ENCODE results near the gene SCRT2. TPM values are rescaled to one million over a fixed set of nuclear protein-coding genes. Genes with fewer than 3 reads are reported as not detected.
"Not testable (repeated sequence)": the region's sequence is repeated elsewhere in the genome, so short reads cannot be mapped to it uniquely, and the experiment has no call there.

Gene SCRT2
- polyA plus RNA-seq, 3 donors: 0.04 to 0.10 (median 0.06) TPM

DNA sequence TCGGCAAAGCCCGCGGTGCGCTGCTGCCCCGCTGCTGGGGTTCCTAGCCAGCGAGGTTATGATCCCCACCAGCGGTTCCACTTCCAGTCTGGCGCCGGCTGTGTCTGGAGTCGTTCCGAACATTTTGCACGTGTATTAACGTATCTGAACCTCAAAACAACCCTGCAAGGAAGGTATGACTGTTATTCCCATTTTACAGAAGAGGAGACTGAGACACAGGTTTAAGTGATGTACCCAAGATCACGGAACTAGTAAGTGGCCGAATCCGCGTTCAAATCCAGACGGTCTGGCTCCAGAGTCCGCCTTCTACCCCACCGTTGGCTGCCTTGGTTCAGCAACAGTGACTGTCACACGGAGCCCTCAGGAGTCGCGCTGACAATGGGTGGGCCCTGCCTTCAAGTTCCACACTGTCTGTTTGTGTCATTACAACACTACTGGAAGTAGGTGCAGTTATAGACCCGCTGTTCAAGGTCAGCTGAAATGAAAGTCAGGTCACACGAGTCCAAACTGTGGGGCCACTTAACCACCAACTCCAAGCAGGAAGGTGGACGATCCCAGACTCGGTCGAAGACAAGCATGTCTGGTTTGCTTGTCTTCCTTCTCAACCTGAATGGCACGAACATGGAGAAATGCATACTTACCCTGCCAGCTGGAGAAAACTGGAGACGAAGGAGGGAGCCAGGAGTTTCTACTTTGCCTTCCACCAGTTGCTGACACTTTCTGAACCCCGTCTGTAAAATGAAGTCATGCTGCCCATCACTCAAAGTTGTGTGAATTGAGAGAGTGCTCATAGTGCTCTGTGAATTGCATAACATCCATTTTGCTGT lies 21.8 kb downstream of the SCRT2 start:
- DNase-seq (ENCODE audit: low read depth in 3 of 3, low spot score in 2 of 3): no peak

DNA sequence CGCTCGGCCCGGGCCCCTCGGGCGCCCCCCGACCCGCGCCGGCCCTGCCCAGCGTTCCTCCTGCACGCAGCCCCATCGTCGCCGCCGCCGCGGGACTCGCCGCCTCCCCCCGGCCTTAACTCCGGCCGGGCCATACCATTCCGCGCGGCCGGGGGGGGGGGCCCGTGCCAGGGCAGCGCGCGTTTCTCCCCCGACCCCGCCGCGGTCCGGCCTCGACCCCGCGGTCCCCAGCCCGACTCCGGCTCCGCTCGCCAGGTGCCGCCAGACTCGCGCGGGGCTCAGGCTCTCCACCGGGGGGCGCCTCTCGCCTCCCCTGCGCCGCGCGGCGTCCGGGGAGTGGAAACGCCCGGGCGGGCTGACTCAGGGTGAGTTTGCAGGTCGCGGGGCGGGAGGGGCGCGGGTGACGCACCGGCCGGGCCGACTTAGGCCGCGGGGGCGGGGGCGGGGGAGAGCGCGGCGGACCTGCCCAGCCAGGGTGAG lies 22.5 kb downstream of the SCRT2 start, which contains the start of gene SRXN1:
TSS of gene SRXN1 (minus strand) at position 91 of the 480 bp plus-strand sequence. CDS start at position 76, 15 bp downstream.
- peak in 1 of 3 donors; percentile 54 for DNase-seq (ENCODE audit: low read depth in 3 of 3, low spot score in 2 of 3)

DNA sequence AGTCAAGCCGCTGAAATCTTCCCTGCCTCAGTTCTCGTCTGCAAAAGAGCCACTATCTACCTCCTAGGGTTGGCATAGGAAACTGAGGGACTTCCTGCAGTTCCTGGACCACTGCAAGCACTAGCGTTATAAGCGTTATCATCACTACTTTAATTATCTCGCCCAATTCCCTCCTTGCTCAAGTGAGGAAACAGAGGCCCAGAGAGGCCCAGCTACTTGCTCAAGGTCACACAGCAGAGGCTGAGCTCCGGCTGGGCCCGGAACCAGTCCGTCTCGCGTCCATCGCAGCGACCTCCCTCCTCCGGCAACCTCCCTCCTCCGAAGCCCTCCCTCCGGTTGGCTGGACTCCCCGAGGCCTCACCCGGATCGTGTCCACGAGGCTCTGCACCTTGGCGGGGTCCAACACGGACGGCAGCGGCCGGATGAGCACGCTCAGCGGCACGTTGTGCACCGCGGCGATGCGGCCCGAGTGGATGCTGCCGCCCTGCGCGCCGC lies 22.9 kb downstream of the SCRT2 start:
- no peak for DNase-seq (ENCODE audit: low read depth in 3 of 3, low spot score in 2 of 3)

DNA sequence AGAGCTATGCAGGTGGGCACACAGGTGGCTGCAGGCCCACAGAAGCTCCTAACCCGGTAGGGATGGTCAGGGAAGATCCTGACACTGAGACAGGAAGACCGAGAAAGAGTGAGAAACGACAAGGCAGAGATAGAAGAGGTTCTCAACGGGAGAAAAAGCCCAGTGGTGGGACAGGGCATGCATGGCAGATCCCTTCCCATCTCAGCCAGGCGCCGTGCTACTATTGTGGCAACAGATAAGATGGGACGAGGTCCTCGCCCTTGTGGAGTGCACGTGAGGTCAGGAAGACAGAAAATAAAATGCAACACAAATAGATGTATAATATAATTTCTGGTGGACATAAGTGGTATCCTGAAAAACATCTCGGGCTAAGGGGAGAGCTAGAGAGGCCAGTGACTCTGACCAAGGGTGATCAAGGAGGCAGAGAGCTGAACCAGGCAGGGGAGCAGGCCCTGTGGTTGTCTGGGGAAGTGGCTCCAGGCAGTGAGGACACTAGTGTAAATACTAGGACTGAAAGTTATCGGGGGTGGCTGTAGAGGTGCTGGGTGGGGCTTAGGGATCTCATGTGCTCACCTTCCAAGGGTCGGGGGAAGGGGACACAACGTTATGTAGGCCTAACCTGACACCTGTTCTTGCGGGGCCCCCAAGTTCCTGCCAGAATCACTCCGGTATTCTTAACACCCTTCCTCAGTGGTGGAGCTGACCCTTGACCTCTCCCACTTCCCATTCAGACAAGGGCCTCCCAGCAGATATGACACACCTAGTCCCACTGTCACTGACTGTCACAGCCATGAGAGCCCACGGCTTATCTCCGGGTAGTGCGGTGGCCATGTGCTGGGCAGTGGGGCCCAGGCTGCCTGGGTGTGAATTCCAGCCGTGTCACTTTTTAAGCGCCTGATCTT lies 23.6 kb downstream of the SCRT2 start:
- no peak for DNase-seq (ENCODE audit: low read depth in 3 of 3, low spot score in 2 of 3)

DNA sequence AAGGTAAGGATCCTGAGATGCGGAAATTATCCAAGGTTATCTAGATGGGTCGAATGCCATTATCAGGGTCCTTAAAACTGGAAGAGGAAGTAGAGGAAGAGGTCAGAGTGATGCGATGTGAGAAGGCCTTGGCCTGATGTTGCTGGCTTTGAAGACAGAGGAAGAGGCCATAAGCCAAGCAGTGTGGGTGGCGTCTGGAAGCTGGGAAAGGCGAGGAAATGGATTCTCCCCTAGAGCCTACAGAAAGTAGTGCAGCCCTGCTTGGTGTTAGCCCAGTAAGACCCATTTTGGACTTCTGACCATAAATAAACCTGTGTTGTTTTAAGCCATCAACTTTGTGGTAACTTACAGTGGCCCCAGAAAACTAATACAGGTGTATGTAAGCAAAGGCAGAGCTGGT lies 24.6 kb downstream of the SCRT2 start:
- DNase-seq (ENCODE audit: low read depth in 3 of 3, low spot score in 2 of 3): no peak

DNA sequence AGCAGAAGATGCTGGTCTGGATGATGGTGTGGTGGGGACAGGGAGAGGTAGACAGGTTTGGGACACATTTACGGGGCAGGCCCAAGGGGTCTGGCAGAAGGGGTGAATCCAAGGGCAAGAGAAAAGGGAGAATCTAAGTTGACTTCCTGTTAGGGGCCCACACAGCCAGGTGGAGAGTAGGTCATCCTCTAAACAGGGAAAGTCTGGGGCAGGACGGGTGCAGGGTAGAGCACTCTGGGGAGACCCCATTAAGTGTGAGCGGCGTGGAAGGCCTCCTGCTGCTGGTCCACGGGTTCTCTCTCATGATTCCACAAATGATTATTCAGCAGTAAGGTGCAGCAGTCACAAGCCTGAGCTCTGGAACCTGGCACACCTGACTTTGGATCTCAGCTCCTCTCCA lies 25.3 kb downstream of the SCRT2 start:
- DNase-seq (ENCODE audit: low read depth in 3 of 3, low spot score in 2 of 3): no peak

DNA sequence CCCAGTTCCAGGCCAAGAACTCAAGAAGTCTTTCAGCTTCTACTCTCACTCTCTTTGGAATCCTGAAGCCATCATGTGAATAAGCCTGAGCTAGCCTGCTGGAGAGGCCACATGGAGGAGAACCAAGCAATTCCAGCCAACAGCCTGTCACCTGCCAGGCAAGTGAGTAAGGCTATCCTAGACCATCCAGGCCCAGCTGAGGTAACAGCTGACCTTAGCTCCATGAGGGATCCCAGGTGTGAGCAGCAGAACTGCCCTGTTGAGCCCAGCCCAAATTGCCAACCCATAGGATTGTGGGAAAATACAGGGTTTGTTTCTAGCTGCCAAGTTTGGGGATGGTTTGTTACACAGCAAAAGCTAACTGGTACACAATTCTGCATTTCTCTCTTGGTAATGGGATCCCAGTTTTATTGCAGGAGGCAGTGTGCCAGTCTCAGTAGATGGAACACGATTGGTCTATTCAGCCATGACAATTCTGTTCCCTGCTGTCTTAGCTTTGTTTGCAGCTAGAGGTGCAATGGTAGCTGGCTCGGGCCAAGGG lies 28.1 kb downstream of the SCRT2 start:
- DNase-seq (ENCODE audit: low read depth in 3 of 3, low spot score in 2 of 3): no peak

DNA sequence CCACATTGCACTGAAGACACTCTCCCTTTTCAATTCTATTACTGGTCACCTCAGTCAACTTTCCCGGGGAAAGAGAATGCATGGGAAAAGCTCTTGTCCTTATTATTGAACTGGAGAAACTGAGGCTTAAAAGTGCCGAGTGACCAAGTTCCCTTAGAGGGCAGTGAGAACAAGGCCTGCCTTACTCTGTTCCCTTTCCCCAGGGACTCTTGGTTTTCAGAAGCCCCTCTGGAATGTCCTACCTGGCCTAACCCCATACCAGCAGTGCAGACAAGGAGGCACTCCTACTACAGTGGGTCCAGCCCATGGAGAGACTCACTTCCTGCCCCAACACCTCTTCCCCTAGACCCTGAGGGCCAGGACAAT lies 28.8 kb downstream of the SCRT2 start:
- no peak for DNase-seq (ENCODE audit: low read depth in 3 of 3, low spot score in 2 of 3)

DNA sequence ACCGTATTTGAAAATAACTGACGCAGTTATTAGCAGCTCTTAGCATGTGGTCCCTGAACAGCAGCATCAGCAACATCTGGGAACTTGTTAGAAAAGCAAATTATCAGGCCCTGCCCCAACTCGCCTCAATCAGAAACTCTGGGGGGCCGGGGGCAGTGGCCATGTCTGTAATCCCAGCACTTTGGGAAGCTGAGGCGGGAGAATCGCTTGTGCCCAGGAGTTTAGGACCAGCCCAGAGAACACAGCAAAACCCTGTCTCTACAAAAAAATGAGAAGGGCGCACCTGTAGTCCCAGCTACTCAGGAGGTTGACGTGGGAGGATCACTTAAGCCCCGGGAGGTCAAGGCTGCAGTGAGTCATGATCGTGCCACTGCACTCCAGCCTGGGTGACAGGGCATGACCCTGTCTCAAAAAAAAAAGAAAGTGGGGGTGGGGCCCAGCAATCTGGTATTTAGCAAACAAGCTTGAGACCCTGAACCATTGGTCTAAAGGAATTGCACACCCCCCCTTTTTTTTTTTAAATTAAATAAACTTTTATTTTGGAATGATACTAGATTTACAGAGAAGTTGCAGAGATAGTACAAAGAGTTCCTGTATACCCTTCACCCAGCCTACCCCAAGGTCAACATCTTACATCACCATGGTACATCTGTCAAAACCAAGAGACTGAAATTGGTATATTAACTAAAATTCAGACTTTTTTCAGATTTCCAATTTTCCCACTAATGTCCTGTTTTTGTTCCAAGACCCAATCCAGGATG lies 29.3 kb downstream of the SCRT2 start:
- no peak for DNase-seq (ENCODE audit: low read depth in 3 of 3, low spot score in 2 of 3)

DNA sequence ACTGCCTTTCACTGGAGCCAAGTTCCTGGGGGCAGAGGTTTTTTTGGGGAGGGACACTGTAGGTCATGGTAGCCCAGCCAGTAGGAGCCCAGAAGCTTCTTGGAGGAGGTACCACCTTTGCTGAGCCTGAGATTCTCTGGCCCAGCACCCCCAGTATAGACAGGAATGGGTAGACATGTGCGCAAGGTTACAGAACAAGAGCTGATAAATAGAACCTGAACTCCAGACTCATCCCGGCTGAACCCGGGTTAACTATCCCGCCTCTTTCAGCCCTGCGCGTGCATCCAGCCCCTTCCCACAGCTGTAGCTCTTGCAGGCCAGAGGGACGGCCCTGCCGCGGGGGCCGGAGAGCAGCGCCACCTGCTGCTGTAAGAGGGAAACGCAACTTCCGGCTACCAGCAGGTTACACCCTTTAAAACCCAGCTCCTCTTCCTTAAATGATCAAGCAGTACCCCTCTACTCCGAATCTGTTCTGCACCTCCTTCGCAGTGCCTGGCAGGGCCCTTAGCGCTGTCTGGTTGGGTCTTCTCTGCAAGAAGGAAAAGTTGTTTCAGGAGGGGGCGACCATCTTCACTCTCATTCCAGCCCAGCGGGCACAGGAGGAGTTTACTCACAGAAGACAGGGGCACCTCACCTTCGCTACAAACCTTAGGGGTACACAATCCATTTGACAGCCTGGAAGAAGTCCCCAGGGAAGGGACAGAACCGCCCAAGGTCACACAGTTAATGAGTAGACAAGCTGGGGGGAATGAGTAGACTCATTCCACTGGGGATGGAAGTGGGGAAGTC lies 30.1 kb downstream of the SCRT2 start:
- no peak for DNase-seq (ENCODE audit: low read depth in 3 of 3, low spot score in 2 of 3)

DNA sequence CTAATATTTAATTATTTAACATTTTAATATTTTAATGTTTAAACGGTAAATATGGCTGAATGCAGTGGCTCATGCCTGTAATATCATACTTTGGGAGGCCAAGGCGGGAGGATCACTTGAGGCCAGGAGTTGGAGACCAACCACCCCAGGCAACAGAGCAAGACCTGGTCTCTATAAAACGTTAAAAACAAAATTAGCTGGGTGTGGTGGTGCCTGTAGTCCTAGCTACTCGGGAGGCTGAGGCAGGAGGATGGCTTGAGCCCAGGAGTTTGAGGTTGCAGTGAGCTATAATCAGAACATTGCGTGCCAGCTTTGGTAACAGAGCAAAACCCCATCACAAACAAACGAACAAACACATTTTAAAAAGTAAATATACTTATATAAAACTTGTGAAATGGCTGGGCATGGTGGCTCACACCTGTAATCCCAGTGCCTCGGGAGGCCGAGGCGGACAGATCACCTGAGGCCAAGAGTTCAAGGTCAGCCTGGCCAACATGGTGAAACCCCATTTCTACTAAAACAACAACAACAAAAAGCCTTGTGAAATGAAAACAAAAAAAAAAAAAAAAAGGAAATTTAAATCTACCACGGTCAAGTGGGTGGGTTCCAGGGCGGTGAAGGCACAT lies 30.8 kb downstream of the SCRT2 start:
- DNase-seq (ENCODE audit: low read depth in 3 of 3, low spot score in 2 of 3): no peak

DNA sequence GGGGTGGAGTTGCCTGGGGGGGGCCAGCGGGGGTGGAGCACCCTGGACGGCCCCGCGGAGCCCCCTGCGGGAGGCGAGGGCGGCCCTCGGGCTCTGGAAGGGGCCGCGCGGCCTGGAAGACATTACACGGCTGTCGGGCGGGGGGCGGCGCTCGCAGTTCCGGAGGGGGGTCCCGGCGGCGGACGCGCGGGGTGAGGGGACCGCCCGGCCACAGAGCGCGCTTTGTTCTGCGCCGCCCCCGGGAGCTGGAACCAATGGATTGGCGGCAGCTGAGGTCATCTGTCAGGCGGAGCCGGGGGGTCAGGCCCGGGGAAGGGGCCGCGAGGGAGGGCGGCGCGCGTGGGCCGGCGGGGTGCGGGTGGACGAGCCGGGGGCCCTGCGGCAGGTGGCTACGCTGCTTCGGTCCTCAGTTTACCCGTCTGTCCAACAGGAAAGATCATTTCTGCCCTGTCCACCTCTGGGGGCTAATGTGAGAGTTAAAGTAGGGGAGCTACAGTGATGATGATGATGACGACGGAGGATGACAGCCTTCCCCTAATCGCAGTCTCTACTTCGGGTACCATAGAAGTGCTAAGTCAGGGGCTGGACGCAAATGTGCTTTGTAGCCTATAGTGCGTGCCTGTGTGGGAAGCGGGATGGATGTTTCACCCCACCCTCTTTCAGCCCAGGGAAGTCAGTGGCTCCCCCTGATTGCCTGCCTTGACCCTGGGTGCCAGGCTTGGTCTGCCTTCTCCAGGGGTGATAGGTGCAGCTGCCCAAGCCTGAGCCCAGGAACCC lies 33.0 kb downstream of the SCRT2 start:
- no peak for DNase-seq (ENCODE audit: low read depth in 3 of 3, low spot score in 2 of 3)

DNA sequence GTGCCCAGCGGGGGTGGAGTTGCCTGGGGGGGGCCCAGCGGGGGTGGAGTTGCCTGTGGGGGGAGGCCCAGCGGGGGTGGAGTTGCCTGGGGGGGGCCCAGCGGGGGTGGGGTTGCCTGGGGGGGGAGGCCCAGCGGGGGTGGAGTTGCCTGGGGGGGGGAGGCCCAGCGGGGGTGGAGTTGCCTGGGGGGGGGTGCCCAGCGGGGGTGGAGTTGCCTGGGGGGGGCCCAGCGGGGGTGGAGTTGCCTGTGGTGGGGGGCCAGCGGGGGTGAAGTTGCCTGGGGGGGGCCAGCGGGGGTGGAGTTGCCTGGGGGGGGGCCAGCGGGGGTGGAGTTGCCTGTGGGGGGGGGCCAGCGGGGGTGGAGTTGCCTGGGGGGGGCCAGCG lies 33.6 kb downstream of the SCRT2 start:
- DNase-seq (ENCODE audit: low read depth in 3 of 3, low spot score in 2 of 3): not testable (repeated sequence)

DNA sequence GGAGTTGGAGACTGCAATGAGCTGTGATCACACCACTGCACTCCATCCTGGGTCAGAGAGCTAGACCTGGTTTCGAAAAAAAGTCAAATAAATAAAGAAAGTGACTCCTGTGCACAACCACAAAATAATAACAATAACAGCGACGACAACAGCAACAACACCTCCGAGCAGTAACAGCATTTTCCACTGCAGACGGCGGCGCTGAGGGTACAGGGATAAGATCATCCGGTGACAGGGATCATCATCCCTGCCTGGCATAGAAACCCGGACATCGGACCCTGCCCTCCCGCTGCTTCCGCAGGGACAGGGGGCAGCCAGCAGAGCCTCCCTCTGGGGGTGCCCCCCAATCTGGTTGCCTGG lies 34.1 kb downstream of the SCRT2 start:
- DNase-seq (ENCODE audit: low read depth in 3 of 3, low spot score in 2 of 3): no peak

DNA sequence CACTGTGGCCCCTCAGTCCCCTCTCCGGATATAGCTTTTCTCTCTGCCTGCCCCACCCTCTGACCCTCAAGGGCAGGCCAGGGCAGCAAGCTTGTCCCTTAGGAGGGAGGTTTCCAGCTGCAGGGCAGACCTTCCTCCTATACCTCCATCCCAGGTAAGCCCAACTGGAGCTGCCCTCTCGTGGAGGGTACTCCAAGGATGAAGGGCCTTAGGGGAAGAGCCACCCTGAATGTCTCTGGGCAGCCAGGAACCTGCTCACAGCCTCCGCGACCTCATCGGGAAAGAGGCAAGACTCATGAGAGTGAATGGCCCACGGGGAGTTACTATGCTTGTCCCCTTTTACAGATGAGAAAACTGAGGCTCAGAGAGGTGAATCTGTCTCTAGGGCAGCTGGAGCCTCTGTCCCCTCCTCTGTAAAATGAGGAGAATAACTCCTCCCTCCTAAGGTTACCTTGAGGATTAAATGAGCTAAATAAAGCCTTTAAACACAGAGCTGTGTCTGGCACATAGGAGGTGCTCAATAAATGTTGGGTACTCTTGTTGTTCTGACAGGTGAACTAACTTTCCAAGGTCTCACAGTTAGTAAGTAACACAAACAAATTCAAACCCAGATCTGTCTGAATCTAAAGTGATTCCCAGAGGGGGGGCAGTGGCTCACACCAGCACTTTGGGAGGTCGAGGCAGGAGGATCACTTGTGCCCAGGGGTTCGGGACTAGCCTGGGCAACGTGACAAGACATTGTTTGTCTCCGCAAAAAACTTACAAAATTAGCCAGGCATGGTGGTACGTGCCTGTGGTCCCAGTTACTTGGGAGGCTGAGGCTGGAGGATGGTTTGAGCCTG lies 34.7 kb downstream of the SCRT2 start:
- DNase-seq (ENCODE audit: low read depth in 3 of 3, low spot score in 2 of 3): no peak

DNA sequence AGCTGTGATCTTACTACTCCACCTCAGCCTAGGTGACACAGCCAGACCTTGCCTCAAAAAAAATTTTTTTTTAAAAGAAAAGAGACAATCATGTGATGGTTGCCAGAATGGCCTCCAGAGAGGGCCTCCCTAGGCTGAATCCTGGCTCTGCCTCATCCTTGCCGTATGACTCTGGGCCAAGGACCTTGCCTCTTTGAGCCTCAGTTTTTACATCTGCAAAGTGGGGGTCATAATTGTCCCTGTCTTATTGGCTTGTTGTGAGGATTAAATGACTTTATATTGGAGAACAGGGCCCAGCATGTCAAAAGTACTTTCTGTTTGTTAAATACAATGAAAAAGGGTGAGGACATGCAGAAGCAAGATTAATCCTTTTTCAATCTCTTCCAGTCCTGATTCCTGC lies 37.0 kb downstream of the SCRT2 start:
- DNase-seq (ENCODE audit: low read depth in 3 of 3, low spot score in 2 of 3): no peak

DNA sequence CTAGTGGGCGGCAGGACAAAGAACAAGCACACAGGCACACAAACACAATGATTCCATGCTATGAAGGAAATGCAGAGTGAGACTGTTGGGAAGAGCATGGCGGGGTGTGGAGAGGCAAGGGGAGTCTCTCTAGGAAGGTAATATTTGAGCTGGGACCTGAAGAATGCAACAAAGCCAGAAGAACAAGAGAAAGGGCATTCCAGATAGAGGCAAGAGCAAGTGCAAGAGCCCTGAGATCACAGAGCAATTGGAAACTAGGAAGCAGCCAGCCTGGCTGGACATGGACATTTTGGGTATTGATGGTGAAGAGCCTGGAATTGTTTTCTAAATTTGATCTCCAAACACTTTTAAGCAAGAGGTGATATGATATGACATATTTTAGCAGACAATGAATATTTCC lies 38.0 kb downstream of the SCRT2 start:
- DNase-seq (ENCODE audit: low read depth in 3 of 3, low spot score in 2 of 3): no peak

DNA sequence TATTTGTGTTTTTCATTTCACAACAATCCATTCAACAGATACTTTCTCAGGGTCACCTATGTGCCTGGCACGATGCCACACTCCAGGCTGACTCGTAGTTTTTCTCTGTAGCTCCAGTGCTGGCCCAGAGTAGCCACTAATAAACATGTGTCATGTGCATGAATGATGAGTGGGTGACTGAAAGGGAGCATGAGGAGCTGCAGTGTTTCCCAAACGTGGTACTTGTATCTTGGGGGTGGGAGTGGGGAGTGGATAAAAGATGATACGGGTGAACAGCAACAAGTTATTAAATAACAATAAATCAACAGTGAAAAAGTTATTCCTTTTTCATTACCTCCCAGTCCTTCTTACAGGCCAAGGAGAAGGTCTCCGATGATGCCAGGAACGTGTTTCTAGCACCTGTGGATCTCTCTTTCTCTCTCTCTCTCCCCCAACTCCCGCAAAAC lies 39.7 kb downstream of the SCRT2 start:
- DNase-seq (ENCODE audit: low read depth in 3 of 3, low spot score in 2 of 3): no peak
